Activated CD8-positive, alpha-beta memory T cell treated with anti-CD3 and anti-CD28 coated beads for 36 hours (primary cell): ENCODE results near the gene AIFM2. TPM values are rescaled to one million over a fixed set of nuclear protein-coding genes. Genes with fewer than 3 reads are reported as not detected.
"Not testable (repeated sequence)": the region's sequence is repeated elsewhere in the genome, so short reads cannot be mapped to it uniquely, and the experiment has no call there.

Experiments
- CTCF ChIA-PET: fragments of 350-600 bp; sonication (Branson Sonifier 250); formaldehyde crosslinking; loops from one replicate; lab custom pipeline; 2021; ENCODE audit warnings: antibody characterized with exemption; lab: Charles Lee
- POLR2A ChIA-PET: fragments of 350-600 bp; sonication (Branson Sonifier 250); formaldehyde crosslinking; loops from one replicate; lab custom pipeline; 2021; ENCODE audit warnings: antibody characterized with exemption; lab: Charles Lee
- total RNA-seq, 2 experiments: library from RNA; stranded (reverse); gene quantifications; one replicate each; pipeline ENCODE4 v1.2.3, GENCODE V29; 2021

The AIFM2 gene
- 10 to 100 TPM; 16.9 to 18.1 TPM for total RNA-seq

- ChIA-PET CTCF (interaction anchor here (4.7 kb wide), 1 partner anchor 13 kb away, joined by 32 read pairs; the partner anchor contains the start of gene TYSND1), POLR2A (interaction anchor here (1.0 kb wide), 1 partner anchor 13 kb away, joined by 5 read pairs; no protein-coding TSS in a partner anchor)
These were observed at the start of gene AIFM2 for GRCh38 chr10:70132098-70133029. Gene AIFM2 (minus strand): TSS chr10:70132825. CDS start chr10:70124084, 8,741 bp downstream.

DNA sequence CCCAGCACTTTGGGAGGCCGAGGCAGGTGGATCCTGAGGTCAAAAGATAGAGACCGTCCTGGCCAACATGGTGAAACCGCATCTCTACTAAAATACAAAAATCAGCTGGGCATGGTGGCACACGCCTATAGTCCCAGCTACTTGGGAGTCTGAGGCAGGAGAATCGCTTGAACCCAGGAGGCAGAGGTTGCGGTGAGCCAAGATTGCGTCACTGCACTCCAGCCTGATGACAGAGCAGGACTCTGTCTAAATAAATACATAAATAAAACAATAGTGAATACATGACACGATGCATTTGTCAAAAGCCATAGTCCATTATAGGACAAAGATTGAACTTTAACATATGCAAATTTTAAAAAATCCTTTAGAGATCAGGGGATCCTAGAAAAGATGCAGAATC lies 46.6 kb upstream of the AIFM2 start:
- CTCF ChIA-PET, POLR2A ChIA-PET: not testable (repeated sequence)

DNA sequence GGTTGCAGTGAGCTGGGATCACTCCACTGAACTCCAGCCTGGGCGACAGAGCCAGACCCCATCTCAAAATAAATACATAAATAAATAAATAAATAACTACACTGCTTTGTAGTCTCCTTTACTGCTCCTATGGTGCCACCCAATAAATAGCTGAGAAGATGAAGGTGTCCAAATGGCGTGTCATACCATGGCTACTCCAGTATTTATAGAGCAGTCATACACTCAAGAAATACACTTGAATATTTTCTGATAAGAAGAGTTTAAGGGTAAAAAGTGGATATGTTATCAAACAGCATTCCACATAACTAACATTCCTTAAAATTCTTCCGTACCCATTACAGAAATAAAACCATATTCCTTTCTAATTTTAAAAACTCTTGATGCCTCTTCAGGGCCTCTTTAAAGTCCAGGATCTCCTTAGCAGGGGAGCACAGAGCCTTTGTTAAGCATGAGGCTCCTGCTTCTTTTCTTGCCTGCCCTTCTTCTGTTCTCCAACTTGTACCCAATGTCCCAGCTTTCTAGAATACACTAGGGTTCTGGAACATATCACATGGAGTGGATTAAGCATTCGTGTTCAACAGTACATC lies 45.6 kb upstream of the AIFM2 start:
- ChIA-PET CTCF (interaction anchor here (0.6 kb wide), 1 partner anchor 326 kb away, joined by 3 read pairs; no protein-coding TSS in a partner anchor), POLR2A (no interaction called here)

DNA sequence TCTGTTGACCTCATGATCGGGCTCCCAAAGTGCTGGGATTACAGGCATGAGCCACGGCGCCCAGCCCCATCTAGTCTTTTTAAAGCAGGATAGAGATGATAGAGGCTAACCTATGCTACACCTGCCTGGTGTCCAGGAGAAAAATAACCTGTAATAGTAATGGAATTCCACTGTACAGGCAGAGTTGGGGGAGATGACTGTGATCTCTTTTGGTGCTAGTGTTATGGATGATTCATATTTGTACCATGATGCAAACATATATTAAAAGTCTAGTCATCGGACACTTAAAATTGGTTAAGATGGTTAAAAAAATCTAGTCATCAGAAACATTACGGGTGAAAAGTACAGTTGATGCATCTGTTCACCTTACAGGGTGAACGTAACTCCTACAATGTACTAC lies 43.8 kb upstream of the AIFM2 start:
- CTCF ChIA-PET: no interaction called here
- POLR2A ChIA-PET: interaction anchor here (1.0 kb wide), 1 partner anchor 10 kb away, joined by 5 read pairs; no protein-coding TSS in a partner anchor

- CTCF ChIA-PET: interaction anchor here (1.1 kb wide), 1 partner anchor 30 kb away, joined by 3 read pairs; no protein-coding TSS in a partner anchor
- POLR2A ChIA-PET: interaction anchor here (1.0 kb wide), 1 partner anchor 9 kb away, joined by 5 read pairs; no protein-coding TSS in a partner anchor
These were observed 42.9 kb upstream of the AIFM2 start for GRCh38 chr10:70175516-70175915.

- CTCF ChIA-PET: no interaction called here
- POLR2A ChIA-PET: no interaction called here
These were observed 41.6 kb upstream of the AIFM2 start for GRCh38 chr10:70174058-70174741.

- CTCF ChIA-PET: interaction anchor here (0.9 to 5.3 kb wide), 3 partner anchors 18 to 77 kb away, joined by 3 to 23 read pairs (median 3); partner anchors contain the start of gene TYSND1
- POLR2A ChIA-PET: interaction anchor here (0.6 to 3.3 kb wide), 7 partner anchors 12 to 234 kb away, joined by 3 to 34 read pairs (median 4); partner anchors contain the start of genes PPA1 and TYSND1
These were observed 37.2 kb upstream of the AIFM2 start for GRCh38 chr10:70169649-70170364.

DNA sequence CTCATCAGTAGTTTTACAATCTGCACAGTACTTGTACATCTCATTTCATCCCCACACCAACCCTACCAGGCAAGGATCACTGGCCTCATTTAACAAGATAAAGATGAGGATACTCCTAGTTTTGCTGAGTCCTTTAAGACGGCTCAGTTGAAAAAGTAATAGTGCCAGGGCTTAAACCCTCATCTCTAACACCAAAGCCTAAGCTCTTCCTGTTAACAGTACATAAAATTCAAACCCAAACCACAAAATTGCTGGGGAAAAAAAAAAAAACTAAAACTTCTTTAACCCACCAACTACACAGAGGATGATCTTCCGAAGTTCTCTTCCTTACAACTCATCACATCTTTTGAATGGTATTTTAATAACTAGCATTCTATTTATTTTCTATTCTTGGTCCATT lies 36.4 kb upstream of the AIFM2 start:
- ChIA-PET CTCF (interaction anchor here (5.3 kb wide), 1 partner anchor 22 kb away, joined by 23 read pairs; the partner anchor contains the start of gene TYSND1), POLR2A (interaction anchor here (1.1 to 3.3 kb wide), 2 partner anchors 23 to 63 kb away, joined by 3 to 34 read pairs; partner anchors contain the start of gene TYSND1)

- ChIA-PET POLR2A (interaction anchor here (0.5 to 1.1 kb wide), 5 partner anchors 9 to 411 kb away, joined by 3 to 6 read pairs (median 4); partner anchors contain the start of gene TYSND1), CTCF (interaction anchor here (0.6 to 5.3 kb wide), 4 partner anchors 21 to 956 kb away, joined by 3 to 23 read pairs (median 3); partner anchors contain the start of gene TYSND1)
These were observed 34.6 kb upstream of the AIFM2 start for GRCh38 chr10:70167246-70167645.

- POLR2A ChIA-PET: interaction anchor here (0.7 to 0.8 kb wide), 2 partner anchors 9 to 412 kb away, joined by 5 to 6 read pairs; no protein-coding TSS in a partner anchor
- CTCF ChIA-PET: interaction anchor here (0.7 to 5.3 kb wide), 3 partner anchors 20 to 956 kb away, joined by 3 to 23 read pairs (median 3); partner anchors contain the start of gene TYSND1
These were observed 33.8 kb upstream of the AIFM2 start for GRCh38 chr10:70166394-70166793.

- CTCF ChIA-PET: no interaction called here
These were observed 31.5 kb upstream of the AIFM2 start for GRCh38 chr10:70164163-70164562.

DNA sequence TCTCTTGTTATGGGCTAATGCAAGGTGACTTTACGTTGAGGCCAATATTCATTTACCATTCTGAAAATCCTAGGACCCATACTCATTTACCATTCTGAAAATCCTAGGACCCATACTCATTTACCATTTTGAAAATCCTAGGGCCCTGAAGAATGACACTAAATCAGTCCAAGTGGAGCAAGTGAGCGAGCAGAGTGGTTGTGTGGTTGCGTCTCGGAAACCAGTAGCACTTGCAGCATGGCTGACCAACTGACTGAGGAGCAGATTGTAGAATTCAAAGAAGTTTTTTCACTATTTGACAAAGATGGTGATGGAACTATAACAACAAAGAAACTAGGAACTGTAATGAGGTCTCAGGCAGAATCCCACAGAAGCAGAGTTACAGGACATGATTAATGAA lies 30.8 kb upstream of the AIFM2 start:
- ChIA-PET POLR2A (interaction anchor here (0.6 to 0.8 kb wide), 4 partner anchors 13 to 71 kb away, joined by 3 to 4 read pairs (median 3); no protein-coding TSS in a partner anchor), CTCF (interaction anchor here (0.7 to 1.0 kb wide), 2 partner anchors 12 to 69 kb away, joined by 3 to 5 read pairs; no protein-coding TSS in a partner anchor)

More at GRCh38 chr10:70164163-70164562, 31.5 kb upstream of the AIFM2 start:
- POLR2A ChIA-PET: no interaction called here

DNA sequence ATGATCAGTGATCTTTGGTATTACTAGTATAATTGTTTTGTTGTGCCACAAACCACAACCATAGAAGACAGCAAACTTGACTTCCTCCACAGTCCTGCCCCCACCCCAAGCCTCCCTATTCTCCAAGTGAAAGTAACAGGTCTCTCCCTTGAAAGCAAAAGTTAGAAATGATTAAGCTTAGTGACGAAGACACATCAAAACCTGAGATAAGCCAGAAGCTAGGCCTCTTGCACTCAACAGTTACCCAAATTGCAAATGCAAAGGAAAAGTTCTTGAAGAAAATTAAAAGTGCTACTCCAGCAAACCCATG lies 30.2 kb upstream of the AIFM2 start:
- POLR2A ChIA-PET: interaction anchor here (0.6 to 0.8 kb wide), 4 partner anchors 13 to 70 kb away, joined by 3 to 4 read pairs (median 3); no protein-coding TSS in a partner anchor
- CTCF ChIA-PET: interaction anchor here (0.7 to 1.0 kb wide), 2 partner anchors 11 to 69 kb away, joined by 3 to 5 read pairs; no protein-coding TSS in a partner anchor

- CTCF ChIA-PET: interaction anchor here (0.7 to 1.2 kb wide), 3 partner anchors 11 to 70 kb away, joined by 3 to 5 read pairs (median 3); no protein-coding TSS in a partner anchor
These were observed 29.7 kb upstream of the AIFM2 start for GRCh38 chr10:70162151-70162891.

GRCh38 chr10:70160798-70161197 lies 28.2 kb upstream of the AIFM2 start:
- CTCF ChIA-PET: interaction anchor here (1.3 kb wide), 1 partner anchor 14 kb away, joined by 5 read pairs; the partner anchor contains the start of gene TYSND1
- POLR2A ChIA-PET: interaction anchor here (1.1 to 1.6 kb wide), 2 partner anchors 9 to 14 kb away, joined by 4 to 8 read pairs; partner anchors contain the start of gene TYSND1

More at GRCh38 chr10:70162151-70162891, 29.7 kb upstream of the AIFM2 start:
- POLR2A ChIA-PET: no interaction called here

- POLR2A ChIA-PET: interaction anchor here (0.7 kb wide), 1 partner anchor 22 kb away, joined by 3 read pairs; no protein-coding TSS in a partner anchor
- CTCF ChIA-PET: not testable (repeated sequence)
These were observed 26.7 kb upstream of the AIFM2 start for GRCh38 chr10:70159366-70159765.
